GM12878 (cell line): ENCODE data around the gene FLT1. TPM values are rescaled to one million over a fixed set of nuclear protein-coding genes. Genes with fewer than 3 reads are reported as not detected.

Experiments
- ATAC-seq: fragments of 200-7000 bp; cut with Tn5 transposase; 3 replicates; pipeline ENCODE4 v1.9.1; 2020; ENCODE audit warnings: mild to moderate bottlenecking, moderate library complexity
- BruUV-seq: library from RNA; stranded (reverse); fragments of 400-500 nt; replicated peaks from 2 replicates; lab custom pipeline; 2021; lab: Mats Ljungman, UMichigan
- CTCF ChIA-PET: fragments of 300-600 bp; sonication (Branson Sonifier 250); formaldehyde crosslinking; extraction: SDS; loops from one replicate; lab custom pipeline; 2021; ENCODE audit warnings: inconsistent platforms; lab: Yijun Ruan, JAX
- POLR2A ChIA-PET: fragments of 350-600 bp; formaldehyde crosslinking; extraction: SDS; loops from one replicate; lab custom pipeline; 2021; ENCODE audit warnings: inconsistent platforms; lab: Charles Lee
- RAD21 ChIA-PET: fragments of 300-600 bp; sonication (Branson Sonifier 250); formaldehyde crosslinking; loops from one replicate; lab custom pipeline; 2023; ENCODE audit warnings: antibody characterized with exemption; ENCODE audit not compliant: unreplicated experiment; lab: Charles Lee
- SMC1A ChIA-PET: fragments of 300-600 bp; sonication (Branson Sonifier 250); formaldehyde crosslinking; loops from one replicate; lab custom pipeline; 2023; ENCODE audit not compliant: unreplicated experiment, uncharacterized antibody; lab: Charles Lee
- DNase-seq: peaks from one replicate; pipeline ENCODE4 v3.0.0-alpha.2; 2011; ENCODE audit warnings: low read depth, low spot score
- FAIRE-seq: peaks from 3 replicates; lab custom pipeline; 2011; peaks lifted over from hg19 to GRCh38; lab: Jason Lieb, UNC
- H2AFZ ChIP-seq: 2 replicates; pipeline ENCODE4 v1.6.0; 2011; ENCODE audit warnings: low read depth, low read length, control low read depth; ENCODE audit not compliant: control insufficient read depth
- H3K27ac ChIP-seq: 2 replicates; pipeline ENCODE4 v1.5.1; 2011; ENCODE audit warnings: control low read depth; ENCODE audit not compliant: control insufficient read depth, insufficient read depth
- H3K27me3 ChIP-seq, 2 experiments: replicated peaks in 1 of 2; 2 replicates each; pipeline versions ENCODE4 v1.6.0 to v1.6.1; 2011; ENCODE audit warnings: low read length in 1 of 2; ENCODE audit not compliant: control insufficient read depth in 2 of 2, insufficient read depth in 2 of 2
- H3K36me3 ChIP-seq, 2 experiments: 2 replicates each; pipeline ENCODE4 v1.5.1; 2011; ENCODE audit warnings: low read length in 1 of 2; ENCODE audit not compliant: control insufficient read depth in 2 of 2, insufficient read depth in 2 of 2
- H3K4me1 ChIP-seq: 2 replicates; pipeline ENCODE4 v1.6.1; 2011; ENCODE audit warnings: mild to moderate bottlenecking, low read length, moderate library complexity, mixed read lengths; ENCODE audit not compliant: control insufficient read depth, insufficient read depth
- H3K4me2 ChIP-seq: 2 replicates; pipeline ENCODE4 v1.6.0; 2011; ENCODE audit warnings: control low read depth; ENCODE audit not compliant: control insufficient read depth, insufficient read depth
- H3K4me3 ChIP-seq: fragments of 200-600 bp; sonication (generic); 2 replicates; pipeline ENCODE4 v1.5.1; 2016
- H3K79me2 ChIP-seq: 2 replicates; pipeline ENCODE4 v1.6.0; 2011; ENCODE audit warnings: low read length; ENCODE audit not compliant: control insufficient read depth, insufficient read depth
- H3K9ac ChIP-seq: 2 replicates; pipeline ENCODE4 v1.8.0; 2011; ENCODE audit warnings: low read length, control low read depth, mixed read lengths; ENCODE audit not compliant: control insufficient read depth, insufficient read depth
- H3K9me3 ChIP-seq: replicated peaks from 3 replicates; pipeline ENCODE4 v1.5.1; 2011; ENCODE audit warnings: mild to moderate bottlenecking, low read length; ENCODE audit not compliant: control insufficient read depth, insufficient read depth
- H4K20me1 ChIP-seq: 2 replicates; pipeline ENCODE4 v1.6.0; 2011; ENCODE audit not compliant: control insufficient read depth, insufficient read depth
- STAT3 ChIP-seq: IDR thresholded peaks from 2 replicates; pipeline ENCODE4 v1.6.1; 2011; ENCODE audit warnings: low read depth, low read length, improper control_type of control experiment
- ZBTB33 ChIP-seq: fragments of 450-650 bp; IDR thresholded peaks from 2 replicates; pipeline ENCODE4 v1.6.1; 2017; ENCODE audit warnings: mild to moderate bottlenecking
- ZNF274 ChIP-seq: IDR thresholded peaks from one replicate; pipeline ENCODE4 v1.8.0; 2011; ENCODE audit not compliant: insufficient read length, insufficient read depth
- WGBS: methylation state at CpG from one replicate; pipeline ENCODE4 v1.1.6; 2016; ENCODE audit warnings: low lambda C conversion rate; ENCODE audit not compliant: insufficient replicate concordance, insufficient coverage; ENCODE audit errors: missing lambda C conversion rate; 5-methylcytosine and 5-hydroxymethylcytosine counted together
- in situ Hi-C: fragments of 300-500 bp; cut with MboI; formaldehyde crosslinking; loops from 9 replicates; pipeline ENCODE4 v1.14.3; 2018; ENCODE audit warnings: mixed read lengths
- intact Hi-C: fragments of 100-400 bp; cut with micrococcal nuclease; formaldehyde crosslinking; loops from one replicate; pipeline ENCODE4 v1.14.2; 2022; ENCODE audit not compliant: unreplicated experiment
- polyA plus RNA-seq, 11 experiments: library from polyadenylated mRNA; depleted of rRNA in 4 of 11; unstranded in 6 of 11; stranded (reverse) in 5 of 11; fragments of >200 nt; fragmentation: Nextera tagmentation in 4 of 11; fragmentation: Illumina TruSeq in 1 of 11; extraction: Ambion mirVana in 4 of 11; extraction: Trizol in 1 of 11; gene quantifications; 1 replicate in 1 of 11; 2 replicates in 10 of 11; pipeline versions ENCODE4 v1.2.1 to v1.2.3, GENCODE V29; 2011 to 2016; ENCODE audit warnings: inconsistent platforms in 2 of 11, missing spikeins in 2 of 11, low read depth in 1 of 11
- total RNA-seq, 4 experiments: library from RNA; depleted of rRNA in 3 of 4; stranded (reverse); fragments of >200 nt in 3 of 4; fragmentation: Illumina TruSeq in 1 of 4; extraction: Trizol in 1 of 4; gene quantifications; 2 replicates each; pipeline versions ENCODE4 v1.2.1 to v1.2.3, GENCODE V29; 2013 to 2021

The FLT1 gene
- total and polyA plus RNA-seq, 10 of the 15 experiments (the other 5 are each of a cell fraction or from before 2014, with no cell fraction given): 0.55 to 5.6 (median 0.84) TPM

GRCh38 chr13:28325022-28325421, 169.9 kb downstream of the FLT1 start:
- no peak for DNase-seq
- RAD21 ChIA-PET: interaction anchor here (0.8 to 2.9 kb wide), 12 partner anchors 32 to 472 kb away, joined by 3 to 20 read pairs (median 4); partner anchors contain the start of gene POMP
- no TSS peak for BruUV-seq
- Histone ChIP-seq H3K9ac (no peak overlapping the region), H3K27me3 (no peaks in the 10 kb centered on the region), H2AFZ (no peak overlapping the region), H3K4me1 (no peaks in the 10 kb centered on the region), H3K79me2 (no peaks in the 10 kb centered on the region), H3K4me3 (no peak overlapping the region), H3K27ac (no peak overlapping the region), H3K4me2 (no peak overlapping the region), H3K36me3 (no peaks in the 10 kb centered on the region), H3K9me3 (no peaks in the 10 kb centered on the region), H4K20me1 (no peaks in the 10 kb centered on the region)
- in situ Hi-C loops (no loop called here), intact Hi-C loops (loop anchor here (10.0 kb wide), 1 partner anchor 150 kb away; no protein-coding TSS in a partner anchor)
- no peak for ATAC-seq
- POLR2A ChIA-PET: interaction anchor here (0.8 kb wide), 1 partner anchor 334 kb away, joined by 3 read pairs; the partner anchor contains the start of gene POMP
- WGBS: 59% methylated on average over 2 of the region's 2 CpGs
- CTCF ChIA-PET: interaction anchor here (0.7 to 4.7 kb wide), 22 partner anchors 10 to 473 kb away, joined by 3 to 63 read pairs (median 4); partner anchors contain the start of gene POMP
- TF ChIP-seq ZBTB33: no peak
- no peak for TF ChIP-seq ZNF274
- no peak for TF ChIP-seq STAT3
- peak; percentile 27 for FAIRE-seq
- SMC1A ChIA-PET: interaction anchor here (0.7 to 4.7 kb wide), 23 partner anchors 8 to 474 kb away, joined by 3 to 57 read pairs (median 4); no protein-coding TSS in a partner anchor
